CD4-positive, alpha-beta T cell treated with Interleukin-15 for 4 hours (primary cell): ENCODE results near the gene AKAP8.
A peak's percentile ranks its signal among the peaks of the same experiment; 100 is the strongest.
"Not testable (repeated sequence)": the region's sequence is repeated elsewhere in the genome, so short reads cannot be mapped to it uniquely, and the experiment has no call there.

ENCODE experiments used
- DNase-seq: peaks from one replicate; pipeline ENCODE4 v3.0.0-alpha.2; 2020; ENCODE audit warnings: low spot score

Gene AKAP8

GRCh38 chr19:15379083-15379998 lies at the start of gene AKAP8:
Gene AKAP8 (minus strand): TSS chr19:15379787. CDS start chr19:15379731, 56 bp downstream.
- DNase-seq: peak; percentile 99

GRCh38 chr19:15427991-15428471 lies 48.4 kb upstream of the AKAP8 start:
- no peak for DNase-seq

- no peak for DNase-seq
Measured at GRCh38 chr19:15427350-15427700, 47.7 kb upstream of the AKAP8 start.

- DNase-seq: no peak
Measured at GRCh38 chr19:15426485-15427349, 47.1 kb upstream of the AKAP8 start.

GRCh38 chr19:15425321-15425950 lies 45.8 kb upstream of the AKAP8 start:
- DNase-seq: no peak

- DNase-seq: no peak
Measured at GRCh38 chr19:15424692-15425272, 45.2 kb upstream of the AKAP8 start.

GRCh38 chr19:15424121-15424520 lies 44.5 kb upstream of the AKAP8 start:
- DNase-seq: no peak

- no peak for DNase-seq
Measured at GRCh38 chr19:15423130-15423529, 43.5 kb upstream of the AKAP8 start.

- no peak for DNase-seq
Measured at GRCh38 chr19:15422296-15423075, 42.9 kb upstream of the AKAP8 start.

GRCh38 chr19:15421721-15422260 lies 42.2 kb upstream of the AKAP8 start:
- no peak for DNase-seq

GRCh38 chr19:15421136-15421695 lies 41.6 kb upstream of the AKAP8 start:
- no peak for DNase-seq

- DNase-seq: no peak
Measured at GRCh38 chr19:15419413-15420025, 39.9 kb upstream of the AKAP8 start.

GRCh38 chr19:15418579-15419412 lies 39.2 kb upstream of the AKAP8 start, which contains the start of gene AKAP8L:
Gene AKAP8L (minus strand): TSS chr19:15418988. CDS start chr19:15418923, 65 bp downstream.
- DNase-seq: peak; percentile 100

- DNase-seq: no peak
Measured at GRCh38 chr19:15418231-15418578, 38.6 kb upstream of the AKAP8 start.

- no peak for DNase-seq
Measured at GRCh38 chr19:15417699-15418098, 38.1 kb upstream of the AKAP8 start.

- no peak for DNase-seq
Measured at GRCh38 chr19:15412832-15413231, 33.2 kb upstream of the AKAP8 start.

GRCh38 chr19:15411351-15411750 lies 31.8 kb upstream of the AKAP8 start:
- not testable (repeated sequence) for DNase-seq

GRCh38 chr19:15404780-15405211 lies 25.2 kb upstream of the AKAP8 start:
- no peak for DNase-seq
